Measurements from ENCODE around the gene KCNJ1. TPM values are rescaled to one million over a fixed set of nuclear protein-coding genes. Genes with fewer than 3 reads are reported as not detected.

KCNJ1 gene
- total and polyA plus RNA-seq, 2 donors (not counting 1 experiment from before 2014, with no cell fraction given) = not detected

GRCh38 chr11:128872094-128872493 is 5.0 kb upstream of the KCNJ1 start:
- Histone ChIP-seq H3K79me2 (ENCODE audit: control insufficient read depth, insufficient read depth, low read length) (no peaks in the 10 kb centered on the region), H3K36me3 (ENCODE audit: control insufficient read depth, insufficient read depth, low read length) (no peaks in the 10 kb centered on the region), H2AFZ (ENCODE audit: low read length) (no peak overlapping the region), H3K27ac (ENCODE audit: insufficient read depth, low read length) (no peak overlapping the region), H3K4me2 (ENCODE audit: extremely low read depth, insufficient read depth, low read length) (no peak overlapping the region), H3K9ac (ENCODE audit: insufficient read depth, low read length) (no peak overlapping the region), H3K9me3 (ENCODE audit: control insufficient read depth, insufficient read depth, low read depth, low read length) (no peaks in the 10 kb centered on the region), H3K4me3 (replicated peaks in 1 of 4; ENCODE audit: control extremely low read depth in 1 of 4, insufficient read depth in 1 of 4, low read depth in 3 of 4, low read length in 4 of 4) (no peak overlapping the region), H3K27me3 (ENCODE audit: control insufficient read depth, insufficient read depth, low read length) (peaks cover 17% of the 10 kb centered on the region), H3K4me1 (ENCODE audit: control insufficient read depth, extremely low read depth, insufficient read depth, low read length) (no peaks in the 10 kb centered on the region), H4K20me1 (ENCODE audit: control insufficient read depth, extremely low read depth, insufficient read depth, low read length) (no peaks in the 10 kb centered on the region)
- TF ChIP-seq CTCF (conservative IDR thresholded peaks at IDR 0.05 in 1 of 2, IDR thresholded peaks at IDR 0.05 in 1 of 2; ENCODE audit: low read depth in 1 of 2, low read length in 2 of 2) = no peak
- TF ChIP-seq EZH2 (IDR thresholded peaks at IDR 0.05; ENCODE audit: low read length, missing control alignments) = no peak
- no peak for DNase-seq (ENCODE audit: low read depth in 2 of 2)

- Histone ChIP-seq H3K9me3 (ENCODE audit: control insufficient read depth, insufficient read depth, low read depth, low read length) (no peaks in the 10 kb centered on the region), H4K20me1 (ENCODE audit: control insufficient read depth, extremely low read depth, insufficient read depth, low read length) (no peaks in the 10 kb centered on the region), H3K27ac (ENCODE audit: insufficient read depth, low read length) (no peak overlapping the region), H2AFZ (ENCODE audit: low read length) (no peak overlapping the region), H3K79me2 (ENCODE audit: control insufficient read depth, insufficient read depth, low read length) (no peaks in the 10 kb centered on the region), H3K4me3 (replicated peaks in 1 of 4; ENCODE audit: control extremely low read depth in 1 of 4, insufficient read depth in 1 of 4, low read depth in 3 of 4, low read length in 4 of 4) (no peak overlapping the region), H3K27me3 (ENCODE audit: control insufficient read depth, insufficient read depth, low read length) (peaks cover 17% of the 10 kb centered on the region), H3K4me2 (ENCODE audit: extremely low read depth, insufficient read depth, low read length) (no peak overlapping the region), H3K9ac (ENCODE audit: insufficient read depth, low read length) (no peak overlapping the region), H3K4me1 (ENCODE audit: control insufficient read depth, extremely low read depth, insufficient read depth, low read length) (no peaks in the 10 kb centered on the region), H3K36me3 (ENCODE audit: control insufficient read depth, insufficient read depth, low read length) (no peaks in the 10 kb centered on the region)
- TF ChIP-seq EZH2 (IDR thresholded peaks at IDR 0.05; ENCODE audit: low read length, missing control alignments) = no peak
- TF ChIP-seq CTCF (conservative IDR thresholded peaks at IDR 0.05 in 1 of 2, IDR thresholded peaks at IDR 0.05 in 1 of 2; ENCODE audit: low read depth in 1 of 2, low read length in 2 of 2) = no peak
- DNase-seq (ENCODE audit: low read depth in 2 of 2) = no peak
Measured at GRCh38 chr11:128871168-128871610, 4.1 kb upstream of the KCNJ1 start.

DNA sequence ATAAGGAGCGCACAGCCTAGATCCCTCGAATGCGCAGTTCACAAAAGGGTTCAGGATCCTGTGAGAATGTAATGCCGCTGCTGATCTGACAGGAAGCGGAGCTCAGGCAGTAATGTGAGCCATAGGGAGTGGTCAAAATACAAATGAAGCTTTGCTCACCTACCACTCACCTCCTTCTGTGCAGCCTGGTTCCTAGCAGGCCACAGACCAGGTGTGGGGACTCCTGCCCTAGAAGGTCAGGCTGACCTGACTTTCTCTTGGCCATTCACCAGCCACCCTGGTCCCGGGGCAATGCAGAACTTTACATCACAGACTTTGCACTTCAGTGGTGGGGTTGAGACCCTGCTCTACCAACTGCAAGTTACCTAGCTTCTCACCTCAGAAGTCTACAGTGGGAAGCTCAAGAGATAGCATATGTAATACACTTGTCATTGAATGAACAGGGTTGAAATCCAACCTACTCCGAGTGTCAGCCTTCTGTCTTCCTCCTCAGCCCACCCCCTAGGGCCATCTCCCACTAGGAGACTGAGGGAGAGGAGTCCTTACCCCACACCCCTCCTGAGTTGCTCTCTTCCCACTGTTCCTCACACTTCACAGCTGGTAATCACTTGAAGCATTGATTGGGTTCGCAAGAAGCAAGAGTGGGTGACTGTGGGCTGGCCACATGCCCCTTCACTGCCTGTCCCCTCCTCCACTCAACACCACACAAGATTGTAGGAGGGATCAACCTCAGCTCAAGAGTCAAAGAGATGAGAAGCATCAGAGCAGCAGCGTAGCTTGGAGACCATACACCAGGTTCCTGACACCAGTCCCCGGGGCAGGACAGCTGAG is 2.0 kb upstream of the KCNJ1 start:
- peaks cover 10% of the 10 kb centered on the region for H3K27me3 ChIP-seq (ENCODE audit: control insufficient read depth, insufficient read depth, low read length)
- H3K9me3 ChIP-seq (ENCODE audit: control insufficient read depth, insufficient read depth, low read depth, low read length) = no peaks in the 10 kb centered on the region
- no peaks in the 10 kb centered on the region for H3K79me2 ChIP-seq (ENCODE audit: control insufficient read depth, insufficient read depth, low read length)
- no peak overlapping the region for H3K4me3 ChIP-seq (replicated peaks in 1 of 4; ENCODE audit: control extremely low read depth in 1 of 4, insufficient read depth in 1 of 4, low read depth in 3 of 4, low read length in 4 of 4)
- TF ChIP-seq EZH2 (IDR thresholded peaks at IDR 0.05; ENCODE audit: low read length, missing control alignments) = no peak
- no peak for TF ChIP-seq CTCF (conservative IDR thresholded peaks at IDR 0.05 in 1 of 2, IDR thresholded peaks at IDR 0.05 in 1 of 2; ENCODE audit: low read depth in 1 of 2, low read length in 2 of 2)
- DNase-seq (ENCODE audit: low read depth in 2 of 2) = no peak
- H3K36me3 ChIP-seq (ENCODE audit: control insufficient read depth, insufficient read depth, low read length) = no peaks in the 10 kb centered on the region
- no peaks in the 10 kb centered on the region for H4K20me1 ChIP-seq (ENCODE audit: control insufficient read depth, extremely low read depth, insufficient read depth, low read length)
- no peak overlapping the region for H3K27ac ChIP-seq (ENCODE audit: insufficient read depth, low read length)
- H3K4me1 ChIP-seq (ENCODE audit: control insufficient read depth, extremely low read depth, insufficient read depth, low read length) = no peaks in the 10 kb centered on the region
- H2AFZ ChIP-seq (ENCODE audit: low read length) = no peak overlapping the region
- no peak overlapping the region for H3K4me2 ChIP-seq (ENCODE audit: extremely low read depth, insufficient read depth, low read length)
- no peak overlapping the region for H3K9ac ChIP-seq (ENCODE audit: insufficient read depth, low read length)
